Measurements from ENCODE around the gene RFPL1.
"Not testable (repeated sequence)": the region's sequence is repeated elsewhere in the genome, so short reads cannot be mapped to it uniquely, and the experiment has no call there.

The RFPL1 gene

GRCh38 chr22:29438283-29438682 is at the start of gene RFPL1:
RFPL1 (plus strand) TSS chr22:29438583.
- peaks cover 23 to 28% of the 10 kb centered on the region in 2 donors for H3K27me3 Mint-ChIP-seq
- not testable (repeated sequence) for H3K4me3 Mint-ChIP-seq; H3K9me3 Mint-ChIP-seq; H3K4me1 Mint-ChIP-seq; H3K36me3 Mint-ChIP-seq; DNase-seq; H3K27ac Mint-ChIP-seq; ATAC-seq (replicated peaks)

GRCh38 chr22:29388759-29389090 is 49.7 kb upstream of the RFPL1 start:
- ATAC-seq (replicated peaks) (peak; percentile 2), DNase-seq (no peak)
- Mint-ChIP-seq H3K27ac (peak overlapping the region; percentile 99), H3K36me3 (peaks cover 28 to 44% of the 10 kb centered on the region in 2 donors), H3K9me3 (no peaks in the 10 kb centered on the region), H3K4me3 (peak overlapping the region; percentile 90 to 94), H3K27me3 (no peaks in the 10 kb centered on the region), H3K4me1 (peaks cover 45 to 58% of the 10 kb centered on the region in 2 donors)

- no peaks in the 10 kb centered on the region for H3K9me3 Mint-ChIP-seq
- H3K27ac Mint-ChIP-seq, result no peak overlapping the region
- no peak overlapping the region for H3K4me3 Mint-ChIP-seq
- DNase-seq (no peak), ATAC-seq (replicated peaks) (no peak)
- no peaks in the 10 kb centered on the region for H3K27me3 Mint-ChIP-seq
- peaks cover 38 to 55% of the 10 kb centered on the region in 2 donors for H3K4me1 Mint-ChIP-seq
- H3K36me3 Mint-ChIP-seq, result peaks cover 18 to 29% of the 10 kb centered on the region in 2 donors
These were observed 48.1 kb upstream of the RFPL1 start for GRCh38 chr22:29390270-29390669.

- Mint-ChIP-seq H3K4me3 (no peak overlapping the region), H3K36me3 (peaks cover 13 to 17% of the 10 kb centered on the region in 2 donors), H3K9me3 (no peaks in the 10 kb centered on the region), H3K4me1 (peaks cover 31 to 46% of the 10 kb centered on the region in 2 donors), H3K27me3 (no peaks in the 10 kb centered on the region), H3K27ac (peak overlapping the region; percentile 70)
- DNase-seq, result no peak
- ATAC-seq (replicated peaks), result no peak
These were observed 46.8 kb upstream of the RFPL1 start for GRCh38 chr22:29391546-29391945.

GRCh38 chr22:29393019-29393608 is 45.3 kb upstream of the RFPL1 start:
- peak; percentile 59 for ATAC-seq (replicated peaks)
- peak overlapping the region; percentile 86 for H3K27ac Mint-ChIP-seq
- DNase-seq, result no peak
- peaks cover 29 to 40% of the 10 kb centered on the region in 2 donors for H3K4me1 Mint-ChIP-seq
- no peaks in the 10 kb centered on the region for H3K27me3 Mint-ChIP-seq
- peak overlapping the region; percentile 36 to 75 for H3K4me3 Mint-ChIP-seq
- H3K36me3 Mint-ChIP-seq, result peaks cover 3 to 4% of the 10 kb centered on the region in 2 donors
- H3K9me3 Mint-ChIP-seq, result no peaks in the 10 kb centered on the region

- Mint-ChIP-seq H3K36me3 (no peaks in the 10 kb centered on the region), H3K27ac (peak overlapping the region; percentile 82), H3K4me3 (peak overlapping the region in 1 of 2 donors; percentile 49), H3K9me3 (no peaks in the 10 kb centered on the region), H3K27me3 (no peaks in the 10 kb centered on the region), H3K4me1 (peaks cover 27 to 40% of the 10 kb centered on the region in 2 donors)
- peak; percentile 76 to 82 for ATAC-seq (replicated peaks)
- peak; percentile 58 for DNase-seq
These were observed 43.3 kb upstream of the RFPL1 start for GRCh38 chr22:29394931-29395581.

GRCh38 chr22:29396126-29396525 is 42.3 kb upstream of the RFPL1 start:
- Mint-ChIP-seq H3K27me3 (no peaks in the 10 kb centered on the region), H3K4me1 (peaks cover 26 to 40% of the 10 kb centered on the region in 2 donors), H3K36me3 (no peaks in the 10 kb centered on the region), H3K27ac (no peak overlapping the region), H3K9me3 (no peaks in the 10 kb centered on the region), H3K4me3 (no peak overlapping the region)
- DNase-seq (no peak), ATAC-seq (replicated peaks) (no peak)

- no peak for DNase-seq
- no peak for ATAC-seq (replicated peaks)
- no peaks in the 10 kb centered on the region for H3K36me3 Mint-ChIP-seq
- H3K4me3 Mint-ChIP-seq, result no peak overlapping the region
- H3K27me3 Mint-ChIP-seq, result peaks cover 4 to 6% of the 10 kb centered on the region in 2 donors
- no peaks in the 10 kb centered on the region for H3K9me3 Mint-ChIP-seq
- peaks cover 16 to 26% of the 10 kb centered on the region in 2 donors for H3K4me1 Mint-ChIP-seq
- H3K27ac Mint-ChIP-seq, result peak overlapping the region; percentile 38
These were observed 40.6 kb upstream of the RFPL1 start for GRCh38 chr22:29397791-29398190.

- Mint-ChIP-seq H3K36me3 (no peaks in the 10 kb centered on the region), H3K4me1 (peaks cover 0 to 1% of the 10 kb centered on the region in 2 donors), H3K4me3 (no peak overlapping the region), H3K27me3 (peaks cover 4 to 6% of the 10 kb centered on the region in 2 donors), H3K27ac (no peak overlapping the region), H3K9me3 (no peaks in the 10 kb centered on the region)
- ATAC-seq (replicated peaks) (no peak), DNase-seq (no peak)
These were observed 37.8 kb upstream of the RFPL1 start for GRCh38 chr22:29400576-29400975.

GRCh38 chr22:29401538-29401937 is 36.8 kb upstream of the RFPL1 start:
- H3K27ac Mint-ChIP-seq; H3K4me1 Mint-ChIP-seq; H3K4me3 Mint-ChIP-seq; H3K27me3 Mint-ChIP-seq; H3K36me3 Mint-ChIP-seq; H3K9me3 Mint-ChIP-seq; DNase-seq; ATAC-seq (replicated peaks): not testable (repeated sequence)

GRCh38 chr22:29408940-29409339 is 29.4 kb upstream of the RFPL1 start:
- Mint-ChIP-seq H3K9me3 (no peaks in the 10 kb centered on the region), H3K4me3 (no peak overlapping the region), H3K4me1 (peaks cover 14 to 29% of the 10 kb centered on the region in 2 donors), H3K27ac (no peak overlapping the region), H3K36me3 (no peaks in the 10 kb centered on the region), H3K27me3 (no peaks in the 10 kb centered on the region)
- ATAC-seq (replicated peaks) (no peak), DNase-seq (no peak)

- H3K27me3 Mint-ChIP-seq, H3K36me3 Mint-ChIP-seq, DNase-seq, H3K9me3 Mint-ChIP-seq: not testable (repeated sequence)
- H3K27ac Mint-ChIP-seq, result peak overlapping the region; percentile 20
- H3K4me3 Mint-ChIP-seq, result peak overlapping the region; percentile 46 to 64
- ATAC-seq (replicated peaks), result peak; percentile 86
- H3K4me1 Mint-ChIP-seq, result peaks cover 22 to 45% of the 10 kb centered on the region in 2 donors
These were observed 26.7 kb upstream of the RFPL1 start for GRCh38 chr22:29411569-29412211.

- H3K36me3 Mint-ChIP-seq, H3K27me3 Mint-ChIP-seq, H3K9me3 Mint-ChIP-seq, DNase-seq, H3K4me3 Mint-ChIP-seq, H3K27ac Mint-ChIP-seq: not testable (repeated sequence)
- peak; percentile 30 to 56 for ATAC-seq (replicated peaks)
- peaks cover 23 to 45% of the 10 kb centered on the region in 2 donors for H3K4me1 Mint-ChIP-seq
These were observed 25.6 kb upstream of the RFPL1 start for GRCh38 chr22:29412772-29413171.

GRCh38 chr22:29414951-29415591 is 23.3 kb upstream of the RFPL1 start:
- DNase-seq (peak; percentile 38), ATAC-seq (replicated peaks) (peak; percentile 54 to 67)
- not testable (repeated sequence) for H3K36me3 Mint-ChIP-seq, H3K27me3 Mint-ChIP-seq, H3K9me3 Mint-ChIP-seq
- Mint-ChIP-seq H3K4me3 (peak overlapping the region; percentile 80 to 90), H3K4me1 (peaks cover 26 to 53% of the 10 kb centered on the region in 2 donors), H3K27ac (peak overlapping the region; percentile 96)
